ENCODE measurements around the gene MAP7. TPM values are rescaled to one million over a fixed set of nuclear protein-coding genes. Genes with fewer than 3 reads are reported as not detected.

Gene MAP7
- total RNA-seq, 2 donors from 2014 or later, result 19.7 to 28.7 TPM

GRCh38 chr6:136343275-136343674, 206.9 kb downstream of the MAP7 start:
- ATAC-seq, result no peak
- intact Hi-C loops (cut with DNase I), result loop anchor here (10.0 kb wide), 1 partner anchor 202 kb away; no protein-coding TSS in a partner anchor
- no peak overlapping the region for H3K27ac ChIP-seq
- H3K4me3 ChIP-seq, result no peak overlapping the region
- DNase-seq, result no peak
- no peak for TF ChIP-seq POLR2A (IDR thresholded peaks at IDR 0.05)
- 38 to 47% methylated on average over 2 of the region's 2 CpGs for WGBS, 2 donors
- no peaks in the 10 kb centered on the region for H3K4me1 ChIP-seq
- H3K9me3 ChIP-seq, result no peaks in the 10 kb centered on the region
- peaks cover 0 to 9% of the 10 kb centered on the region in 2 donors for H3K36me3 ChIP-seq (replicated peaks in 1 of 2; ENCODE audit: insufficient read depth in 1 of 2, low read depth in 2 of 2)
- H3K27me3 ChIP-seq, result no peaks in the 10 kb centered on the region

- peaks cover 0 to 9% of the 10 kb centered on the region in 2 donors for H3K36me3 ChIP-seq (replicated peaks in 1 of 2; ENCODE audit: insufficient read depth in 1 of 2, low read depth in 2 of 2)
- H3K4me1 ChIP-seq, result no peaks in the 10 kb centered on the region
- H3K4me3 ChIP-seq, result no peak overlapping the region
- DNase-seq (no peak), ATAC-seq (no peak)
- no peak overlapping the region for H3K27ac ChIP-seq
- H3K9me3 ChIP-seq, result no peaks in the 10 kb centered on the region
- H3K27me3 ChIP-seq, result no peaks in the 10 kb centered on the region
- peak in 3 of 7 experiments; percentile 6 to 39 (median 33) for TF ChIP-seq CTCF (IDR thresholded peaks at IDR 0.05)
- TF ChIP-seq POLR2A (IDR thresholded peaks at IDR 0.05), result no peak
- intact Hi-C loops (cut with DNase I), result loop anchor here (10.0 kb wide), 1 partner anchor 203 kb away; no protein-coding TSS in a partner anchor
- 60 to 66% methylated on average over 3 of the region's 3 CpGs for WGBS, 2 donors
Measured at GRCh38 chr6:136341967-136342366, 208.3 kb downstream of the MAP7 start.

GRCh38 chr6:136341367-136341766, 208.9 kb downstream of the MAP7 start:
- no peak overlapping the region for H3K27ac ChIP-seq
- 92 to 95% methylated on average over 3 of the region's 3 CpGs for WGBS, 2 donors
- H3K4me3 ChIP-seq, result no peak overlapping the region
- DNase-seq, result no peak
- intact Hi-C loops (cut with DNase I), result loop anchor here (10.0 kb wide), 1 partner anchor 203 kb away; no protein-coding TSS in a partner anchor
- H3K9me3 ChIP-seq, result no peaks in the 10 kb centered on the region
- peaks cover 0 to 8% of the 10 kb centered on the region in 2 donors for H3K36me3 ChIP-seq (replicated peaks in 1 of 2; ENCODE audit: insufficient read depth in 1 of 2, low read depth in 2 of 2)
- H3K27me3 ChIP-seq, result no peaks in the 10 kb centered on the region
- ATAC-seq, result no peak
- TF ChIP-seq POLR2A (IDR thresholded peaks at IDR 0.05), result no peak
- TF ChIP-seq CTCF (IDR thresholded peaks at IDR 0.05), result no peak
- H3K4me1 ChIP-seq, result no peaks in the 10 kb centered on the region

- 81 to 87% methylated on average over 4 of the region's 4 CpGs for whole genome bisulfite sequencing, 2 donors
Measured at GRCh38 chr6:136338486-136338885, 211.7 kb downstream of the MAP7 start.

GRCh38 chr6:136337606-136338005, 212.6 kb downstream of the MAP7 start:
- WGBS, 2 donors, result 79 to 89% methylated on average over 3 of the region's 3 CpGs
- no peak for DNase-seq
- TF ChIP-seq CTCF (IDR thresholded peaks at IDR 0.05), result no peak
- TF ChIP-seq POLR2A (IDR thresholded peaks at IDR 0.05), result no peak
- Histone ChIP-seq H3K27me3 (no peaks in the 10 kb centered on the region), H3K4me1 (no peaks in the 10 kb centered on the region), H3K9me3 (no peaks in the 10 kb centered on the region), H3K36me3 (replicated peaks in 1 of 2; ENCODE audit: insufficient read depth in 1 of 2, low read depth in 2 of 2) (no peaks in the 10 kb centered on the region), H3K27ac (no peak overlapping the region), H3K4me3 (no peak overlapping the region)
- intact Hi-C loops (cut with DNase I), result no loop called here
- ATAC-seq, result no peak

More at GRCh38 chr6:136338486-136338885, 211.7 kb downstream of the MAP7 start:
- DNase-seq (no peak), ATAC-seq (peak; percentile 24)
- Histone ChIP-seq H3K36me3 (replicated peaks in 1 of 2; ENCODE audit: insufficient read depth in 1 of 2, low read depth in 2 of 2) (no peaks in the 10 kb centered on the region), H3K27me3 (no peaks in the 10 kb centered on the region), H3K4me3 (no peak overlapping the region), H3K27ac (no peak overlapping the region), H3K4me1 (no peaks in the 10 kb centered on the region), H3K9me3 (no peaks in the 10 kb centered on the region)
- TF ChIP-seq POLR2A (IDR thresholded peaks at IDR 0.05), result no peak
- TF ChIP-seq CTCF (IDR thresholded peaks at IDR 0.05), result no peak
- intact Hi-C loops (cut with DNase I), result no loop called here
